ENCODE results near the gene TMEM170A. TPM values are rescaled to one million over a fixed set of nuclear protein-coding genes. Genes with fewer than 3 reads are reported as not detected.

TMEM170A gene
- total RNA-seq, 1 experiment from 2014 or later = 10.1 TPM

DNA sequence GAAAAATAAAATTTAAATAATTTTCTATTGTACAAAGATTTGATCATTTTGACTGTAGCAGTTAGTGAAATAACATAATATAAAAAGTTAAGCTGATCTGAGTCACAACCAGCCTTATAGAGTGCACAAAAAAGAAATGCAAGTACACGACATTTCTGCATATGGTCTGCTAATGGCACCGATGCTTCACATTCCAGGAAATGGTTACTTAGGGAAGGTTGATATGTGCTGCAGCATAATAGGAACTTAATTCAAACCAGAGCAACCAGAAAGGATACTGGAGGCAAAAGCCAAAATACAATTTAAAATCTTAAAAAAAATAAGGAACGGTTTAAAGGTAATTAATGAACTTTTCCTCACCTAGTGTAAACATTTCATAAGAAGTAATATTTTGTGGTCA, 21.2 kb downstream of the TMEM170A start:
- TF ChIP-seq EZH2 (IDR thresholded peaks at IDR 0.05; ENCODE audit: low read length, unreplicated experiment) = no peak
- TF ChIP-seq EZH2phosphoT487 (IDR thresholded peaks at IDR 0.05; ENCODE audit: borderline replicate concordance, low read length) = no peak
- TF ChIP-seq, protein P1, sequence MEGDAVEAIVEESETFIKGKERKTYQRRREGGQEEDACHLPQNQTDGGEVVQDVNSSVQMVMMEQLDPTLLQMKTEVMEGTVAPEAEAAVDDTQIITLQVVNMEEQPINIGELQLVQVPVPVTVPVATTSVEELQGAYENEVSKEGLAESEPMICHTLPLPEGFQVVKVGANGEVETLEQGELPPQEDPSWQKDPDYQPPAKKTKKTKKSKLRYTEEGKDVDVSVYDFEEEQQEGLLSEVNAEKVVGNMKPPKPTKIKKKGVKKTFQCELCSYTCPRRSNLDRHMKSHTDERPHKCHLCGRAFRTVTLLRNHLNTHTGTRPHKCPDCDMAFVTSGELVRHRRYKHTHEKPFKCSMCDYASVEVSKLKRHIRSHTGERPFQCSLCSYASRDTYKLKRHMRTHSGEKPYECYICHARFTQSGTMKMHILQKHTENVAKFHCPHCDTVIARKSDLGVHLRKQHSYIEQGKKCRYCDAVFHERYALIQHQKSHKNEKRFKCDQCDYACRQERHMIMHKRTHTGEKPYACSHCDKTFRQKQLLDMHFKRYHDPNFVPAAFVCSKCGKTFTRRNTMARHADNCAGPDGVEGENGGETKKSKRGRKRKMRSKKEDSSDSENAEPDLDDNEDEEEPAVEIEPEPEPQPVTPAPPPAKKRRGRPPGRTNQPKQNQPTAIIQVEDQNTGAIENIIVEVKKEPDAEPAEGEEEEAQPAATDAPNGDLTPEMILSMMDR (conservative IDR thresholded peaks at IDR 0.05; ENCODE audit: low read depth, low read length) = no peak
- Histone ChIP-seq H3K4me3 (ENCODE audit: low read length) (no peak overlapping the region), H3K9me2 (replicated peaks; ENCODE audit: low read length) (no peaks in the 10 kb centered on the region), H2AFZ (ENCODE audit: low read length) (no peak overlapping the region), H3K4me1 (ENCODE audit: insufficient read depth, low read length) (no peaks in the 10 kb centered on the region), H3K36me3 (ENCODE audit: low read depth, low read length) (0 out of 2 replicates have a peak, but pooled peaks cover 3% of the 10 kb centered on the region), H3K4me2 (ENCODE audit: low read length) (no peak overlapping the region), H3K9me3 (ENCODE audit: low read length) (no peaks in the 10 kb centered on the region), H3K9ac (ENCODE audit: low read length) (no peak overlapping the region), H4K20me1 (ENCODE audit: low read length) (no peaks in the 10 kb centered on the region), H3K27ac (ENCODE audit: low read length) (no peak overlapping the region), H3K27me3 (ENCODE audit: low read length) (no peaks in the 10 kb centered on the region), H3F3A (ENCODE audit: low read length, unreplicated experiment) (no peaks in the 10 kb centered on the region), H3K79me2 (ENCODE audit: low read length) (no peaks in the 10 kb centered on the region)
- intact Hi-C loops (cut with micrococcal nuclease) = no loop called here
- BruUV-seq (replicated peaks) = no TSS peak
- ChIA-PET POLR2A (ENCODE audit: unreplicated experiment) (no interaction called here), CTCF (no interaction called here)
- no peak for ATAC-seq
- DNase-seq = no peak

DNA sequence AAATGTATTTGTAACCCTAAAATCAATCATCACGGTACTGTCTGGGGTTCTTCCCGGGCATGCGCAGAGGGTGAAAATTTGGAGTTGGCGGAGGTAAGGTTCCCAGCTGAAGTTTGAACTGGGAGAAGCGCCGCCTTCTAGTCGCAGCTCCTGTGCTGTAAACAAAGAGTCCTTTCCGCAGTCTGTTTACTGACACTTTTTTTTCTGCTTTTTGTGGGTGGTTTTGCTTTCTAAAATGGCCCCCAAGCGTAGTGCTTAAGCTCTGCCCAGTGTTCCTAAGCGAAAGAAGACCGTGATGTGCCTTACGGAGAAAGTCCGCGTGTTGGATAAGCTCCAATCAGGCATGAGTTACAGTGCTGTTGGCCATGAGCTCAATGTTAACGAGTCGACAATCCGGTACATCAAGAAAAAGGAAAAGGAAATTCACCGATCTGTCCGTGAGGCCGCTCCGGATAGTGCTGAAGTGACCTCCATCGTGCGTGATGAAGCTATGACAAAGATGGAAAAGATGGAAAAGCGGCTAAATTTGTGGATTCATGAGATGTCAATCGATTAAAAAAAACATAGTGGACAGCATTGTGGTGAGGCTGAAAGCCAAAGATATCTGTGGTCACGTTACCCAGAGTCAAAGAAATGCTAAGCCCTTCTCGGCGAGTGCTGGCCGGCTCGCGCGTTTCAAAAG, 30.6 kb downstream of the TMEM170A start:
- no peaks in the 10 kb centered on the region for H3F3A ChIP-seq (ENCODE audit: low read length, unreplicated experiment)
- no peak for TF ChIP-seq EZH2phosphoT487 (IDR thresholded peaks at IDR 0.05; ENCODE audit: borderline replicate concordance, low read length)
- TF ChIP-seq, protein P1 (conservative IDR thresholded peaks at IDR 0.05; ENCODE audit: low read depth, low read length) = no peak
- H4K20me1 ChIP-seq (ENCODE audit: low read length) = no peaks in the 10 kb centered on the region
- ChIA-PET POLR2A (ENCODE audit: unreplicated experiment) (interaction anchor here (0.6 kb wide), 1 partner anchor 77 kb away, joined by 3 read pairs; no protein-coding TSS in a partner anchor), CTCF (no interaction called here)
- H3K4me3 ChIP-seq (ENCODE audit: low read length) = peak overlapping the region; percentile 79
- peak overlapping the region; percentile 77 for H3K27ac ChIP-seq (ENCODE audit: low read length)
- H3K27me3 ChIP-seq (ENCODE audit: low read length) = no peaks in the 10 kb centered on the region
- H3K9ac ChIP-seq (ENCODE audit: low read length) = peak overlapping the region; percentile 78
- no peaks in the 10 kb centered on the region for H3K9me3 ChIP-seq (ENCODE audit: low read length)
- intact Hi-C loops (cut with micrococcal nuclease) = no loop called here
- H3K4me1 ChIP-seq (ENCODE audit: insufficient read depth, low read length) = no peaks in the 10 kb centered on the region; the same call in 1 of the 2 replicates
- BruUV-seq (replicated peaks) = TSS peak; percentile 92
- peak overlapping the region; percentile 91 for H3K4me2 ChIP-seq (ENCODE audit: low read length)
- H3K79me2 ChIP-seq (ENCODE audit: low read length) = peaks cover 42% of the 10 kb centered on the region
- H2AFZ ChIP-seq (ENCODE audit: low read length) = peak overlapping the region; percentile 94
- H3K36me3 ChIP-seq (ENCODE audit: low read depth, low read length) = no peaks in the 10 kb centered on the region
- H3K9me2 ChIP-seq (replicated peaks; ENCODE audit: low read length) = no peaks in the 10 kb centered on the region
- DNase-seq (peak; percentile 72), ATAC-seq (peak; percentile 54)

Data from PC-3 (cell line).